CD14-positive monocyte (primary cell): ENCODE data around the gene AGT. TPM values are rescaled to one million over a fixed set of nuclear protein-coding genes. Genes with fewer than 3 reads are reported as not detected.

ENCODE experiments used
- DNase-seq, 3 donors: peaks; one replicate each; pipeline ENCODE4 v3.0.0-alpha.2; 2011 to 2022
- H2AFZ ChIP-seq: 2 replicates; pipeline ENCODE4 v1.6.0; 2012; ENCODE audit warnings: mild to moderate bottlenecking, low read depth, low read length, inconsistent platforms; ENCODE audit not compliant: insufficient read depth, poor library complexity, severe bottlenecking
- H3K27ac ChIP-seq, 2 donors: 1 replicate in 1 of 2; 2 replicates in 1 of 2; pipeline ENCODE4 v1.5.1; 2012 to 2013; ENCODE audit warnings: low read length in 2 of 2, control low read depth in 1 of 2, inconsistent platforms in 1 of 2, low read depth in 1 of 2, mild to moderate bottlenecking in 1 of 2
- H3K27me3 ChIP-seq, 2 donors: one replicate each; pipeline versions ENCODE4 v1.6.0 to v1.6.1; 2011 to 2013; ENCODE audit warnings: low read length in 2 of 2; ENCODE audit not compliant: control insufficient read depth in 2 of 2, insufficient read depth in 2 of 2
- H3K36me3 ChIP-seq, 2 donors: replicated peaks in 1 of 2; 1 replicate in 1 of 2; 2 replicates in 1 of 2; pipeline versions ENCODE4 v1.5.1 to v1.6.1; 2012 to 2013; ENCODE audit warnings: low read length in 2 of 2, control low read depth in 1 of 2, inconsistent platforms in 1 of 2, mild to moderate bottlenecking in 1 of 2; ENCODE audit not compliant: insufficient read depth in 2 of 2, control insufficient read depth in 1 of 2
- H3K4me1 ChIP-seq, 2 donors: 1 replicate in 1 of 2; 2 replicates in 1 of 2; pipeline versions ENCODE4 v1.5.1 to v1.6.1; 2012 to 2013; ENCODE audit warnings: low read length in 2 of 2, control low read depth in 1 of 2, inconsistent platforms in 1 of 2, mild to moderate bottlenecking in 1 of 2, moderate library complexity in 1 of 2; ENCODE audit not compliant: insufficient read depth in 2 of 2, control insufficient read depth in 1 of 2
- H3K4me2 ChIP-seq: replicated peaks from 2 replicates; pipeline ENCODE3; 2012; ENCODE audit warnings: low read length, moderate library complexity, mild to moderate bottlenecking; ENCODE audit not compliant: poor library complexity, severe bottlenecking; ENCODE audit errors: extremely low read depth
- H3K4me3 ChIP-seq, 3 experiments: fragments of 200-600 bp in 1 of 3; sonication (generic) in 1 of 3; replicated peaks in 1 of 3; 1 replicate in 2 of 3; 2 replicates in 1 of 3; pipeline ENCODE4 v1.5.1; 2011 to 2013; ENCODE audit warnings: low read length in 3 of 3, mild to moderate bottlenecking in 3 of 3, control low read depth in 2 of 3, low read depth in 2 of 3, inconsistent platforms in 1 of 3, moderate library complexity in 1 of 3
- H3K79me2 ChIP-seq: 2 replicates; pipeline ENCODE4 v1.6.0; 2012; ENCODE audit warnings: mild to moderate bottlenecking, control low read depth, inconsistent platforms, low read length, moderate library complexity; ENCODE audit not compliant: insufficient read depth
- H3K9ac ChIP-seq: 2 replicates; pipeline ENCODE4 v1.6.0; 2017; ENCODE audit warnings: low read length, mild to moderate bottlenecking; ENCODE audit not compliant: insufficient read depth, poor library complexity, severe bottlenecking
- H3K9me3 ChIP-seq, 2 donors: replicated peaks in 1 of 2; 1 replicate in 1 of 2; 2 replicates in 1 of 2; pipeline versions ENCODE4 v1.5.1 to v1.6.1; 2012 to 2013; ENCODE audit warnings: low read length in 2 of 2, control low read depth in 1 of 2; ENCODE audit not compliant: control insufficient read depth in 1 of 2, insufficient read depth in 1 of 2
- H4K20me1 ChIP-seq: 2 replicates; pipeline ENCODE4 v1.6.0; 2012; ENCODE audit warnings: mild to moderate bottlenecking, low read length, control low read depth, moderate library complexity; ENCODE audit not compliant: insufficient read depth
- H3K27ac Mint-ChIP-seq, 7 donors: one replicate each; pipeline ENCODE4 v1.8.0; 2020; ENCODE audit warnings: mild to moderate bottlenecking in 7 of 7, mixed read lengths in 7 of 7, moderate library complexity in 6 of 7, inconsistent platforms in 2 of 7
- H3K27me3 Mint-ChIP-seq, 3 donors: one replicate each; pipeline ENCODE4 v1.8.0; 2021 to 2022; ENCODE audit warnings: low read depth in 3 of 3, mild to moderate bottlenecking in 3 of 3, mixed read lengths in 3 of 3, moderate library complexity in 3 of 3, inconsistent platforms in 1 of 3
- H3K36me3 Mint-ChIP-seq, 2 donors: one replicate each; pipeline ENCODE4 v1.8.0; 2020; ENCODE audit warnings: mixed read lengths in 2 of 2, inconsistent platforms in 1 of 2, mild to moderate bottlenecking in 1 of 2
- H3K4me1 Mint-ChIP-seq: one replicate; pipeline ENCODE4 v1.8.0; 2020; ENCODE audit warnings: mild to moderate bottlenecking, mixed read lengths
- H3K4me3 Mint-ChIP-seq, 2 donors: one replicate each; pipeline ENCODE4 v1.8.0; 2020; ENCODE audit warnings: mild to moderate bottlenecking in 2 of 2, mixed read lengths in 2 of 2, moderate library complexity in 1 of 2
- H3K9me3 Mint-ChIP-seq, 7 donors: one replicate each; pipeline ENCODE4 v1.8.0; 2020 to 2022; ENCODE audit warnings: mixed read lengths in 7 of 7, mild to moderate bottlenecking in 6 of 7, moderate library complexity in 6 of 7, inconsistent platforms in 2 of 7
- CTCF ChIP-seq: fragments of 200-600 bp; IDR thresholded peaks from one replicate; pipeline ENCODE4 v1.8.0; 2022; ENCODE audit warnings: antibody characterized with exemption, mild to moderate bottlenecking
- WGBS: methylation state at CpG from one replicate; pipeline ENCODE4 v1.1.5; 2013; ENCODE audit warnings: missing lambda C conversion rate; ENCODE audit not compliant: insufficient coverage; 5-methylcytosine and 5-hydroxymethylcytosine counted together
- intact Hi-C, 2 donors: fragments of 100-400 bp; cut with micrococcal nuclease; formaldehyde crosslinking; loops; one replicate each; pipeline versions ENCODE4 v1.15.0 to v1.15.1; 2023
- polyA plus RNA-seq, 3 donors: library from polyadenylated mRNA; depleted of rRNA in 1 of 3; unstranded in 2 of 3; stranded (reverse) in 1 of 3; fragments of 300-500 nt in 2 of 3; fragments of >200 nt in 1 of 3; fragmentation: Illumina TruSeq in 2 of 3; gene quantifications; 1 replicate in 2 of 3; 2 replicates in 1 of 3; pipeline ENCODE4 v1.2.3, GENCODE V29; 2012 to 2021

The AGT gene
- polyA plus RNA-seq, 3 donors, result 0.04 TPM; not detected in 2

GRCh38 chr1:230746617-230747016 lies 32.7 kb upstream of the AGT start:
- H3K9me3 Mint-ChIP-seq, result no peaks in the 10 kb centered on the region
- 90% methylated on average over 2 of the region's 4 CpGs for WGBS
- Histone ChIP-seq H3K4me3 (no peak overlapping the region), H3K36me3 (no peaks in the 10 kb centered on the region), H3K4me1 (peaks cover 0 to 14% of the 10 kb centered on the region in 2 donors), H3K27ac (no peak overlapping the region), H3K27me3 (no peaks in the 10 kb centered on the region), H3K9ac (no peak overlapping the region), H3K4me2 (no peak overlapping the region), H3K9me3 (no peaks in the 10 kb centered on the region), H2AFZ (no peak overlapping the region), H4K20me1 (no peaks in the 10 kb centered on the region), H3K79me2 (no peaks in the 10 kb centered on the region)
- intact Hi-C loops, result no loop called here
- no peaks in the 10 kb centered on the region for H3K36me3 Mint-ChIP-seq
- TF ChIP-seq CTCF, result no peak
- DNase-seq, result no peak
- H3K4me3 Mint-ChIP-seq, result no peak overlapping the region
- H3K27ac Mint-ChIP-seq, result no peak overlapping the region
- H3K4me1 Mint-ChIP-seq, result no peaks in the 10 kb centered on the region
- peaks cover 2 to 6% (median 5%) of the 10 kb centered on the region in 3 donors for H3K27me3 Mint-ChIP-seq

- H3K4me3 ChIP-seq, result no peak overlapping the region
- Mint-ChIP-seq H3K27me3 (peaks cover 2 to 6% (median 4%) of the 10 kb centered on the region in 3 donors), H3K27ac (no peak overlapping the region), H3K9me3 (no peaks in the 10 kb centered on the region), H3K36me3 (no peaks in the 10 kb centered on the region), H3K4me1 (no peaks in the 10 kb centered on the region), H3K4me3 (no peak overlapping the region)
- intact Hi-C loops, result no loop called here
- H3K4me2 ChIP-seq, result no peak overlapping the region
- no peak overlapping the region for H3K9ac ChIP-seq
- no peaks in the 10 kb centered on the region for H3K27me3 ChIP-seq
- no peak for TF ChIP-seq CTCF
- no peaks in the 10 kb centered on the region for H3K79me2 ChIP-seq
- DNase-seq, result no peak
- WGBS, result 89% methylated on average over 2 of the region's 3 CpGs
- H3K36me3 ChIP-seq, result no peaks in the 10 kb centered on the region
- H4K20me1 ChIP-seq, result no peaks in the 10 kb centered on the region
- H3K27ac ChIP-seq, result no peak overlapping the region
- peaks cover 0 to 14% of the 10 kb centered on the region in 2 donors for H3K4me1 ChIP-seq
- H3K9me3 ChIP-seq, result no peaks in the 10 kb centered on the region
- no peak overlapping the region for H2AFZ ChIP-seq
Measured at GRCh38 chr1:230745071-230745470, 31.1 kb upstream of the AGT start.
